Measurements from ENCODE around the gene SIGLEC7.

- TF ChIP-seq CTCF (IDR thresholded peaks at IDR 0.05) (no peak), POLR2A (IDR thresholded peaks at IDR 0.05) (no peak), POLR2AphosphoS5 (IDR thresholded peaks at IDR 0.05) (no peak), EP300 (IDR thresholded peaks at IDR 0.05) (no peak)
Measured at GRCh38 chr19:51161867-51162496, 19.9 kb downstream of the SIGLEC7 start.

Measured in suprapubic skin (tissue), 4 donors.